H9 (cell line): ENCODE measurements around the gene SRCAP. TPM values are rescaled to one million over a fixed set of nuclear protein-coding genes. Genes with fewer than 3 reads are reported as not detected.

Experiments used
- DNase-seq: peaks from one replicate; pipeline ENCODE4 v3.0.0-alpha.2; 2017
- H2AFZ ChIP-seq: one replicate; pipeline ENCODE4 v1.6.1; 2013; ENCODE audit warnings: mild to moderate bottlenecking, low read length, control low read depth, moderate library complexity
- H2AK5ac ChIP-seq: 2 replicates; pipeline ENCODE4 v1.6.1; 2013; ENCODE audit warnings: low read length, control low read depth, mixed read lengths; ENCODE audit not compliant: insufficient read length
- H2BK120ac ChIP-seq: one replicate; pipeline ENCODE4 v1.6.1; 2013; ENCODE audit warnings: low read depth, mild to moderate bottlenecking, low read length, control low read depth, inconsistent platforms; ENCODE audit not compliant: poor library complexity, severe bottlenecking
- H2BK12ac ChIP-seq: 2 replicates; pipeline ENCODE4 v1.6.1; 2013; ENCODE audit warnings: low read length, control low read depth, mixed read lengths, low read depth; ENCODE audit not compliant: insufficient read length
- H2BK15ac ChIP-seq: 2 replicates; pipeline ENCODE4 v1.6.1; 2013; ENCODE audit warnings: low read depth, low read length, control low read depth
- H2BK20ac ChIP-seq: one replicate; pipeline ENCODE4 v1.6.1; 2013; ENCODE audit warnings: low read depth, mild to moderate bottlenecking, low read length, control low read depth, inconsistent platforms; ENCODE audit not compliant: poor library complexity, severe bottlenecking
- H2BK5ac ChIP-seq: 2 replicates; pipeline ENCODE4 v1.6.1; 2013; ENCODE audit warnings: low read length, control low read depth, mixed read lengths; ENCODE audit not compliant: insufficient read length
- H3K14ac ChIP-seq: 2 replicates; pipeline ENCODE4 v1.6.1; 2013; ENCODE audit warnings: low read length, control low read depth; ENCODE audit not compliant: insufficient read depth
- H3K18ac ChIP-seq: 2 replicates; pipeline ENCODE4 v1.6.1; 2013; ENCODE audit warnings: low read depth, mild to moderate bottlenecking, mixed read lengths, low read length, control low read depth; ENCODE audit not compliant: insufficient read length
- H3K23ac ChIP-seq: 2 replicates; pipeline ENCODE4 v1.6.1; 2013; ENCODE audit warnings: low read length, control low read depth, mixed read lengths, low read depth; ENCODE audit not compliant: insufficient read length
- H3K23me2 ChIP-seq: 2 replicates; pipeline ENCODE4 v1.6.1; 2013; ENCODE audit warnings: low read depth, mild to moderate bottlenecking, mixed read lengths, low read length, control low read depth; ENCODE audit not compliant: insufficient read length, poor library complexity, severe bottlenecking
- H3K27ac ChIP-seq: 2 replicates; pipeline ENCODE4 v1.5.1; 2013; ENCODE audit warnings: low read length, control low read depth, mixed read lengths, low read depth; ENCODE audit not compliant: insufficient read length
- H3K27me3 ChIP-seq: 2 replicates; pipeline ENCODE4 v1.6.1; 2013; ENCODE audit warnings: low read length, control low read depth, inconsistent platforms; ENCODE audit not compliant: insufficient read depth
- H3K4ac ChIP-seq: 2 replicates; pipeline ENCODE4 v1.6.1; 2013; ENCODE audit warnings: low read depth, mild to moderate bottlenecking, control low read depth, inconsistent platforms, low read length, moderate library complexity
- H3K4me1 ChIP-seq: 2 replicates; pipeline ENCODE4 v1.6.1; 2013; ENCODE audit warnings: low read length, control low read depth, inconsistent platforms; ENCODE audit not compliant: insufficient read depth
- H3K4me2 ChIP-seq: 2 replicates; pipeline ENCODE4 v1.6.1; 2013; ENCODE audit warnings: low read length, control low read depth, mixed read lengths; ENCODE audit not compliant: insufficient read length, insufficient read depth
- H3K56ac ChIP-seq: 2 replicates; pipeline ENCODE4 v1.6.1; 2013; ENCODE audit warnings: low read depth, mild to moderate bottlenecking, mixed read lengths, low read length, control low read depth; ENCODE audit not compliant: insufficient read length
- H3K79me1 ChIP-seq: 2 replicates; pipeline ENCODE4 v1.6.1; 2013; ENCODE audit warnings: low read depth, mild to moderate bottlenecking, moderate library complexity, low read length, control low read depth, inconsistent platforms; ENCODE audit not compliant: insufficient read depth, poor library complexity, severe bottlenecking
- H3K79me2 ChIP-seq: 2 replicates; pipeline ENCODE4 v1.6.1; 2013; ENCODE audit warnings: low read length, control low read depth, inconsistent platforms; ENCODE audit not compliant: insufficient read depth
- H3K9ac ChIP-seq: 2 replicates; pipeline ENCODE4 v1.6.1; 2013; ENCODE audit warnings: low read length, control low read depth, mixed read lengths; ENCODE audit not compliant: insufficient read length; ENCODE audit errors: extremely low read depth
- H3K9me3 ChIP-seq: one replicate; pipeline ENCODE4 v1.6.1; 2013; ENCODE audit warnings: low read depth, low read length, inconsistent platforms; ENCODE audit not compliant: control insufficient read depth
- H3T11ph ChIP-seq: one replicate; pipeline ENCODE4 v1.6.1; 2013; ENCODE audit warnings: mild to moderate bottlenecking, low read length, control low read depth, inconsistent platforms
- H4K20me1 ChIP-seq: one replicate; pipeline ENCODE4 v1.6.1; 2013; ENCODE audit not compliant: control insufficient read depth, insufficient read length, insufficient read depth
- H4K5ac ChIP-seq: 2 replicates; pipeline ENCODE4 v1.6.1; 2013; ENCODE audit warnings: low read depth, mild to moderate bottlenecking, mixed read lengths, low read length, control low read depth; ENCODE audit not compliant: insufficient read length
- H4K8ac ChIP-seq: replicated peaks from 2 replicates; pipeline ENCODE4 v1.6.1; 2013; ENCODE audit warnings: low read length, control low read depth, mixed read lengths, low read depth; ENCODE audit not compliant: insufficient read length
- H4K91ac ChIP-seq: 2 replicates; pipeline ENCODE4 v1.6.1; 2013; ENCODE audit warnings: low read depth, mild to moderate bottlenecking, moderate library complexity, mixed read lengths, low read length, control low read depth; ENCODE audit not compliant: insufficient read length
- H3K27ac Mint-ChIP-seq, 3 experiments: 2 replicates in 2 of 3; 3 replicates in 1 of 3; pipeline ENCODE4 v1.8.0; 2020 to 2021; ENCODE audit warnings: mixed read lengths in 3 of 3, mild to moderate bottlenecking in 1 of 3, moderate library complexity in 1 of 3
- H3K27me3 Mint-ChIP-seq: 2 replicates; pipeline ENCODE4 v1.8.0; 2021; ENCODE audit warnings: low read depth, mild to moderate bottlenecking, moderate library complexity, mixed read lengths
- H3K36me3 Mint-ChIP-seq, 3 experiments: 2 replicates in 2 of 3; 3 replicates in 1 of 3; pipeline ENCODE4 v1.8.0; 2020 to 2021; ENCODE audit warnings: low read depth in 3 of 3, mixed read lengths in 3 of 3; ENCODE audit not compliant: insufficient read depth in 1 of 3
- H3K4me1 Mint-ChIP-seq, 2 experiments: 2 replicates each; pipeline ENCODE4 v1.8.0; 2020; ENCODE audit warnings: mixed read lengths in 2 of 2
- H3K4me3 Mint-ChIP-seq, 2 experiments: 2 replicates in 1 of 2; 3 replicates in 1 of 2; pipeline ENCODE4 v1.8.0; 2020 to 2021; ENCODE audit warnings: mild to moderate bottlenecking in 2 of 2, mixed read lengths in 2 of 2, moderate library complexity in 1 of 2
- H3K9me3 Mint-ChIP-seq, 2 experiments: 2 replicates in 1 of 2; 3 replicates in 1 of 2; pipeline ENCODE4 v1.8.0; 2020; ENCODE audit warnings: mild to moderate bottlenecking in 2 of 2, mixed read lengths in 2 of 2, moderate library complexity in 1 of 2
- CTCF ChIP-seq: fragments of 200-600 bp; sonication (generic); conservative IDR thresholded peaks from 3 replicates; pipeline ENCODE4 v1.8.0; 2021; ENCODE audit warnings: antibody characterized with exemption, mild to moderate bottlenecking
- WGBS: extraction: QIAGEN DNeasy Blood & Tissue Kit; methylation state at CpG from one replicate; pipeline ENCODE4 v1.1.7; 2013; ENCODE audit warnings: missing lambda C conversion rate, low lambda C conversion rate, mixed read lengths; ENCODE audit not compliant: insufficient read length; ENCODE audit errors: extremely low coverage; 5-methylcytosine and 5-hydroxymethylcytosine counted together
- total RNA-seq: library from RNA; stranded (reverse); gene quantifications from 2 replicates; pipeline ENCODE4 v1.2.1, GENCODE V29; 2021

The SRCAP gene
- total RNA-seq, 1 experiment from 2014 or later = 63.1 TPM

- Histone ChIP-seq H4K5ac (no peak overlapping the region), H3K79me2 (0 out of 2 replicates have a peak, but pooled peaks cover 1% of the 10 kb centered on the region), H3K23ac (no peak overlapping the region), H3K9ac (no peak overlapping the region), H3K27me3 (no peaks in the 10 kb centered on the region), H4K20me1 (peaks cover 3% of the 10 kb centered on the region), H3K9me3 (no peaks in the 10 kb centered on the region), H3K79me1 (no peaks in the 10 kb centered on the region), H2BK20ac (no peak overlapping the region), H3K27ac (no peak overlapping the region), H3K18ac (no peak overlapping the region), H3K56ac (no peak overlapping the region), H3K14ac (no peak overlapping the region), H2BK120ac (no peak overlapping the region), H3K4ac (no peak overlapping the region), H3T11ph (no peak overlapping the region), H3K23me2 (peaks cover 4% of the 10 kb centered on the region), H2AFZ (no peak overlapping the region), H2BK5ac (no peak overlapping the region), H2AK5ac (no peak overlapping the region), H4K8ac (no peak overlapping the region), H2BK12ac (no peak overlapping the region), H2BK15ac (no peak overlapping the region), H4K91ac (no peak overlapping the region), H3K4me2 (no peak overlapping the region), H3K4me1 (no peaks in the 10 kb centered on the region)
- Mint-ChIP-seq H3K4me3 (no peak overlapping the region), H3K9me3 (no peaks in the 10 kb centered on the region), H3K4me1 (peaks cover 18 to 24% of the 10 kb centered on the region in 2 experiments), H3K27ac (no peak overlapping the region), H3K36me3 (peaks cover 14 to 31% (median 26%) of the 10 kb centered on the region in 3 experiments; a peak in 6 of 7 replicates), H3K27me3 (peaks cover 3% of the 10 kb centered on the region; the same call in 1 of the 2 replicates)
- no peak for DNase-seq
- no peak for TF ChIP-seq CTCF
- WGBS = no CpG with 5 or more reads among the region's 3 CpGs
Observed at GRCh38 chr16:30780021-30780420, 81.0 kb downstream of the SRCAP start.
